ENCODE measurements around the gene EME2.

- TF ChIP-seq, protein P1, sequence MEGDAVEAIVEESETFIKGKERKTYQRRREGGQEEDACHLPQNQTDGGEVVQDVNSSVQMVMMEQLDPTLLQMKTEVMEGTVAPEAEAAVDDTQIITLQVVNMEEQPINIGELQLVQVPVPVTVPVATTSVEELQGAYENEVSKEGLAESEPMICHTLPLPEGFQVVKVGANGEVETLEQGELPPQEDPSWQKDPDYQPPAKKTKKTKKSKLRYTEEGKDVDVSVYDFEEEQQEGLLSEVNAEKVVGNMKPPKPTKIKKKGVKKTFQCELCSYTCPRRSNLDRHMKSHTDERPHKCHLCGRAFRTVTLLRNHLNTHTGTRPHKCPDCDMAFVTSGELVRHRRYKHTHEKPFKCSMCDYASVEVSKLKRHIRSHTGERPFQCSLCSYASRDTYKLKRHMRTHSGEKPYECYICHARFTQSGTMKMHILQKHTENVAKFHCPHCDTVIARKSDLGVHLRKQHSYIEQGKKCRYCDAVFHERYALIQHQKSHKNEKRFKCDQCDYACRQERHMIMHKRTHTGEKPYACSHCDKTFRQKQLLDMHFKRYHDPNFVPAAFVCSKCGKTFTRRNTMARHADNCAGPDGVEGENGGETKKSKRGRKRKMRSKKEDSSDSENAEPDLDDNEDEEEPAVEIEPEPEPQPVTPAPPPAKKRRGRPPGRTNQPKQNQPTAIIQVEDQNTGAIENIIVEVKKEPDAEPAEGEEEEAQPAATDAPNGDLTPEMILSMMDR (IDR thresholded peaks at IDR 0.05): no peak
- no peak for TF ChIP-seq POLR2A (IDR thresholded peaks at IDR 0.05)
Measured at GRCh38 chr16:1822801-1823200, 50.2 kb downstream of the EME2 start.

Data from upper lobe of left lung (tissue), 4 donors.